Osteoblast (primary cell): ENCODE results near the gene RAD1. TPM values are rescaled to one million over a fixed set of nuclear protein-coding genes. Genes with fewer than 3 reads are reported as not detected.

ENCODE experiments used
- DNase-seq: peaks from one replicate; pipeline ENCODE4 v3.0.0; 2011; ENCODE audit warnings: low spot score, mixed read lengths; ENCODE audit not compliant: insufficient read length; ENCODE audit errors: missing footprints
- H2AFZ ChIP-seq: 2 replicates; pipeline ENCODE4 v1.6.0; 2011; ENCODE audit warnings: mild to moderate bottlenecking, low read length
- H3K27ac ChIP-seq: 2 replicates; pipeline ENCODE4 v1.5.1; 2011; ENCODE audit warnings: mild to moderate bottlenecking, low read depth, low read length, moderate library complexity
- H3K27me3 ChIP-seq: 2 replicates; pipeline ENCODE4 v1.6.0; 2012; ENCODE audit warnings: mild to moderate bottlenecking, control low read depth, inconsistent platforms, low read length, moderate library complexity; ENCODE audit not compliant: insufficient read depth
- H3K36me3 ChIP-seq: 2 replicates; pipeline ENCODE4 v1.5.1; 2011; ENCODE audit warnings: mild to moderate bottlenecking, low read length, control low read depth, moderate library complexity; ENCODE audit not compliant: insufficient read depth
- H3K4me1 ChIP-seq: 2 replicates; pipeline ENCODE4 v1.5.1; 2011; ENCODE audit warnings: mild to moderate bottlenecking, low read length, control low read depth, moderate library complexity; ENCODE audit not compliant: insufficient read depth
- H3K4me2 ChIP-seq: 2 replicates; pipeline ENCODE4 v1.6.0; 2011; ENCODE audit warnings: mild to moderate bottlenecking, low read length; ENCODE audit not compliant: insufficient read depth
- H3K4me3 ChIP-seq: fragments of 200-600 bp; sonication (generic); 3 replicates; pipeline ENCODE4 v1.5.1; 2012; ENCODE audit warnings: mild to moderate bottlenecking, low read length, inconsistent platforms; ENCODE audit not compliant: insufficient read depth
- H3K79me2 ChIP-seq: 2 replicates; pipeline ENCODE4 v1.6.0; 2012; ENCODE audit warnings: mild to moderate bottlenecking, low read length, control low read depth, inconsistent platforms; ENCODE audit not compliant: insufficient read depth
- H3K9me3 ChIP-seq: 2 replicates; pipeline ENCODE4 v1.5.1; 2011; ENCODE audit warnings: low read depth, low read length, control low read depth
- H4K20me1 ChIP-seq: 2 replicates; pipeline ENCODE4 v1.6.0; 2012; ENCODE audit warnings: mild to moderate bottlenecking, low read length, control low read depth; ENCODE audit not compliant: insufficient read depth
- total RNA-seq: library from RNA; depleted of rRNA; stranded (reverse); fragments of >200 nt; gene quantifications from 2 replicates; pipeline ENCODE4 v1.2.3, GENCODE V29; 2012
- TF ChIP-seq, protein P1 (sequence below): IDR thresholded peaks from 2 replicates; pipeline ENCODE4 v1.5.1; 2011; ENCODE audit warnings: mild to moderate bottlenecking, low read depth, low read length, moderate library complexity; ENCODE audit errors: extremely low read depth

The RAD1 gene
- total RNA-seq, 1 donor: 54.6 TPM

DNA sequence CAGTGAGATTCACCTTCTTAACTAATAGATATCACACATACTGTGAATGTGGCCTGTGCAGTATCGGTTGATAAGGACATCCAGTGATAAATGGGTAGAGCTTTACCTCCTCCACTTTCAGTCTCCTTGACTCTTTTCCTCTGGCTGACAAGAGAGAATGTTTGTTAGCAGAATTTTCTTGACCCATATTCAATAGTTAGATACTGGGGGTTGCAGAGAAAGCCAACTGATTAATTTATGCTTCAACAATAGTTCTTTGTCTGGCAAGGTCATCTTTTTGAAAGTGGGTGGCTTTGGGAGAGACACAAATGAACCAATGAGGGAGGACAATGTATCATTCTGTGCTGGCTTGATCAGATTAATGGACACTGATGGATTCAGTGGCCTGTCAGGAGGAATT is 46.0 kb downstream of the RAD1 start:
- Histone ChIP-seq H2AFZ (no peak overlapping the region), H3K4me2 (no peak overlapping the region), H3K4me1 (no peaks in the 10 kb centered on the region), H4K20me1 (no peaks in the 10 kb centered on the region), H3K27me3 (no peaks in the 10 kb centered on the region), H3K9me3 (no peaks in the 10 kb centered on the region), H3K27ac (no peak overlapping the region), H3K79me2 (no peaks in the 10 kb centered on the region), H3K4me3 (no peak overlapping the region), H3K36me3 (no peaks in the 10 kb centered on the region)
- DNase-seq: no peak
- TF ChIP-seq, protein P1, sequence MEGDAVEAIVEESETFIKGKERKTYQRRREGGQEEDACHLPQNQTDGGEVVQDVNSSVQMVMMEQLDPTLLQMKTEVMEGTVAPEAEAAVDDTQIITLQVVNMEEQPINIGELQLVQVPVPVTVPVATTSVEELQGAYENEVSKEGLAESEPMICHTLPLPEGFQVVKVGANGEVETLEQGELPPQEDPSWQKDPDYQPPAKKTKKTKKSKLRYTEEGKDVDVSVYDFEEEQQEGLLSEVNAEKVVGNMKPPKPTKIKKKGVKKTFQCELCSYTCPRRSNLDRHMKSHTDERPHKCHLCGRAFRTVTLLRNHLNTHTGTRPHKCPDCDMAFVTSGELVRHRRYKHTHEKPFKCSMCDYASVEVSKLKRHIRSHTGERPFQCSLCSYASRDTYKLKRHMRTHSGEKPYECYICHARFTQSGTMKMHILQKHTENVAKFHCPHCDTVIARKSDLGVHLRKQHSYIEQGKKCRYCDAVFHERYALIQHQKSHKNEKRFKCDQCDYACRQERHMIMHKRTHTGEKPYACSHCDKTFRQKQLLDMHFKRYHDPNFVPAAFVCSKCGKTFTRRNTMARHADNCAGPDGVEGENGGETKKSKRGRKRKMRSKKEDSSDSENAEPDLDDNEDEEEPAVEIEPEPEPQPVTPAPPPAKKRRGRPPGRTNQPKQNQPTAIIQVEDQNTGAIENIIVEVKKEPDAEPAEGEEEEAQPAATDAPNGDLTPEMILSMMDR: no peak

DNA sequence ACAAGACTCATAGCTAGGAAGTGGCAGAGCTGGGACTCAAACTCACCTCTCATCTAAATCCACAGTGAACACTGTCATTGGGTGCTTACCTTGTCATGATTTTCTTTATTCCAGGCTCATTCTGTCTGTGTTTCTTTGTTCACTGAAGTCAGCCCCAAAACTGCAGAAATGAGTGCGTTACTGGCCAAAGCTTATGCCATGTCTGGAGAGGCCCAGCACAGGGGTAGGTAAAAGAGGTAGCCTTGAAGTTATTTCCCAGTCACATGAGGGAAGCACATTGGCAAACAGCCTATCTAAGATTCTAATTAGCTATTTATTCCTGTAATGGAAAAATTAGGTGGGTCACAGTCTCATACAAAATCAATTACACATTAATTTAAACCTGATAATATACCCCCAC is 46.5 kb downstream of the RAD1 start:
- no peak overlapping the region for H3K4me3 ChIP-seq
- no peaks in the 10 kb centered on the region for H4K20me1 ChIP-seq
- no peak for DNase-seq
- H3K27ac ChIP-seq: no peak overlapping the region
- no peaks in the 10 kb centered on the region for H3K4me1 ChIP-seq
- H3K79me2 ChIP-seq: no peaks in the 10 kb centered on the region
- TF ChIP-seq, protein P1: no peak
- no peaks in the 10 kb centered on the region for H3K27me3 ChIP-seq
- H3K4me2 ChIP-seq: no peak overlapping the region
- no peak overlapping the region for H2AFZ ChIP-seq
- H3K9me3 ChIP-seq: no peaks in the 10 kb centered on the region
- H3K36me3 ChIP-seq: no peaks in the 10 kb centered on the region

DNA sequence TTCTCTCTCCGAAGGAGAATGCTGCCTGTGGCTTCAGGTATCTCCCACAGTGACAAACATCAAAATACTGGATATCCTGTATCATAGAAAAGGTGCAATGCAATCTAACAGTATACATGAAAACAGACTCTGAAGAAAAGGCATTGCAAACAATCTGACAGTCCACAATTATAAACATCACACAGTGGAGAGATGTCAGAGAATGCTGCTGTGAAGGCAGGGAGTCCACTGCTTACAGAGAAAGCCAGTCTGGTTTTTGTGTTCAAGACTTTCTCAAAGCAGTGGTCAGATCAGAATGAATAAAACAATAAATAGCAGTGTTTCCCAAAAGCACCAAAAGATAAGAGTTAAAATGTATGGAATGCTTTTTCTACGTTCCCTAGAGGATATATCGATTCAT is 47.6 kb downstream of the RAD1 start:
- Histone ChIP-seq H3K36me3 (no peaks in the 10 kb centered on the region), H3K4me1 (no peaks in the 10 kb centered on the region), H3K4me2 (no peak overlapping the region), H3K9me3 (no peaks in the 10 kb centered on the region), H3K27me3 (no peaks in the 10 kb centered on the region), H3K27ac (no peak overlapping the region), H3K79me2 (no peaks in the 10 kb centered on the region), H3K4me3 (no peak overlapping the region), H4K20me1 (no peaks in the 10 kb centered on the region), H2AFZ (no peak overlapping the region)
- no peak for DNase-seq
- TF ChIP-seq, protein P1: no peak

DNA sequence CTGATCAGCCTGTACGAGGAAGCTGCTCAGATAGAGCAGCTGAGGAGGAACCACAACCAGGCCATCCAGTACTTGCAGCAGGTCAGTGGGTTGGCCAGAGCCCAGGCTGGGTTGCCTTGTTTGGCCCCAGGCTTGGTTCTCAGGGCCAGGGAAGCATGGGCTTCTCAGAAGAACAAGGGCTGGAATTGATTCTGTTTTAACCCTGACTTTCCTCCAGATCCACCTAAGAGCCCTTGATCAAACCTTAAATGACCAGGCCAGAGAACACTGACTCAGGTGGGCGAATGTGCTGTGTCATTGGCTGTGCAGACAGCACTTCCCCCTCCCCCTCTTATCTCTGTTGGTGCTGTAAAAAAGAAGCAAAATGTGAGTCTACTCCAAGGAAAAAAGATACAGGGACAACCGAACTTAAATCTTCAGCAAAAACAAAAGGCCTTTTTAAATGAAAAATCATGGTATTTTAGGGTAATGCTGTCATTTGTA is 48.3 kb downstream of the RAD1 start:
- DNase-seq: no peak
- no peak overlapping the region for H2AFZ ChIP-seq
- no peak overlapping the region for H3K4me2 ChIP-seq
- no peak overlapping the region for H3K27ac ChIP-seq
- no peaks in the 10 kb centered on the region for H3K79me2 ChIP-seq
- no peaks in the 10 kb centered on the region for H4K20me1 ChIP-seq
- H3K4me1 ChIP-seq: no peaks in the 10 kb centered on the region
- no peaks in the 10 kb centered on the region for H3K36me3 ChIP-seq
- TF ChIP-seq, protein P1: no peak
- no peaks in the 10 kb centered on the region for H3K9me3 ChIP-seq
- H3K4me3 ChIP-seq: no peak overlapping the region
- H3K27me3 ChIP-seq: no peaks in the 10 kb centered on the region
